ENCODE data around the gene SMIM41.

DNA sequence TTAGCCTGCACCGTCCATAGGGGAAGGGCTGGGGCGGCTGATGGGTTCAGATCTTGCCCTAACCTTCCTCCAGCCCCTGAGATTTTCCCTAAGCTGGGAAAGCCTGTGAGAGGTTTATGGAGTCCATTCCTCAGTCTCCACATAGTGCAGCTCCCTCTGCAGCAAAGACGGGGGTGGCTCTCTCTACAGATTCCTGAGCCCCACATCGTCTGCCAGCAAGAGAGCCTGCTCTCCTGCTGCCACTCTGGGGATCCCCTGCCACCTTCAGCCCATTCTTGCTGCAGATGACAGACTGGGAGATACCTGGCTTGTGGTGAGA is 3.1 kb downstream of the SMIM41 start:
- TF ChIP-seq, protein P1, sequence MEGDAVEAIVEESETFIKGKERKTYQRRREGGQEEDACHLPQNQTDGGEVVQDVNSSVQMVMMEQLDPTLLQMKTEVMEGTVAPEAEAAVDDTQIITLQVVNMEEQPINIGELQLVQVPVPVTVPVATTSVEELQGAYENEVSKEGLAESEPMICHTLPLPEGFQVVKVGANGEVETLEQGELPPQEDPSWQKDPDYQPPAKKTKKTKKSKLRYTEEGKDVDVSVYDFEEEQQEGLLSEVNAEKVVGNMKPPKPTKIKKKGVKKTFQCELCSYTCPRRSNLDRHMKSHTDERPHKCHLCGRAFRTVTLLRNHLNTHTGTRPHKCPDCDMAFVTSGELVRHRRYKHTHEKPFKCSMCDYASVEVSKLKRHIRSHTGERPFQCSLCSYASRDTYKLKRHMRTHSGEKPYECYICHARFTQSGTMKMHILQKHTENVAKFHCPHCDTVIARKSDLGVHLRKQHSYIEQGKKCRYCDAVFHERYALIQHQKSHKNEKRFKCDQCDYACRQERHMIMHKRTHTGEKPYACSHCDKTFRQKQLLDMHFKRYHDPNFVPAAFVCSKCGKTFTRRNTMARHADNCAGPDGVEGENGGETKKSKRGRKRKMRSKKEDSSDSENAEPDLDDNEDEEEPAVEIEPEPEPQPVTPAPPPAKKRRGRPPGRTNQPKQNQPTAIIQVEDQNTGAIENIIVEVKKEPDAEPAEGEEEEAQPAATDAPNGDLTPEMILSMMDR (IDR thresholded peaks at IDR 0.05 in 8 of 11, conservative IDR thresholded peaks at IDR 0.05 in 3 of 11), result no peak
- TF ChIP-seq POLR2A (IDR thresholded peaks at IDR 0.05) (no peak), POLR2AphosphoS5 (IDR thresholded peaks at IDR 0.05) (no peak)
